ENCODE measurements around the gene COLEC12. TPM values are rescaled to one million over a fixed set of nuclear protein-coding genes. Genes with fewer than 3 reads are reported as not detected.

COLEC12 gene
- total RNA-seq, 4 donors from 2014 or later: 6.3 to 34.7 (median 19.8) TPM

DNA sequence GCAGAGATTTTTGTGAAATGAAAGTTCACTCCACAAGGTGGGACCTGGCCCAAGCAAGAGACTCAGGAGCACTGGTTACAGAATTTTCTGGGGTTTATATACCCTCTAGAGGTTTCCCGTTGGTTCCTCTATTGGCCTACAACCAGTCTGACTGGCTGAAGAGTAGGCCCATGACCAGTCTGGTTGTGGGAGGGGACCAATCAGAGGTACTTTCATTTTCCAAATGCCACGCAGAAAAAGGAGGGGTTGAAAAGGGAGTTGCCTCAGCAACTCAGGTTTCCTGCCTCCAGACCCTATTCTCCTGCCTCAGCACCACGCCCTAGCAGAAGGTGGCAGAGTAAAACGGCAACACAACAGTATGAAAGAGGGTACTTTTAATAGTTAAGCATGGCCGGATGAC lies 98.4 kb downstream of the COLEC12 start:
- intact Hi-C loops (cut with DNase I): no loop called here
- H3K4me3 ChIP-seq (replicated peaks in 1 of 3): no peak overlapping the region
- H3K9me3 ChIP-seq: no peaks in the 10 kb centered on the region
- H3K27me3 ChIP-seq: no peaks in the 10 kb centered on the region
- H3K36me3 ChIP-seq: no peaks in the 10 kb centered on the region
- H3K4me1 ChIP-seq: no peaks in the 10 kb centered on the region
- 84 to 86% methylated on average over 5 of the region's 5 CpGs for WGBS, 2 donors
- no peak for DNase-seq
- H3K27ac ChIP-seq: no peak overlapping the region
- TF ChIP-seq, protein P1, sequence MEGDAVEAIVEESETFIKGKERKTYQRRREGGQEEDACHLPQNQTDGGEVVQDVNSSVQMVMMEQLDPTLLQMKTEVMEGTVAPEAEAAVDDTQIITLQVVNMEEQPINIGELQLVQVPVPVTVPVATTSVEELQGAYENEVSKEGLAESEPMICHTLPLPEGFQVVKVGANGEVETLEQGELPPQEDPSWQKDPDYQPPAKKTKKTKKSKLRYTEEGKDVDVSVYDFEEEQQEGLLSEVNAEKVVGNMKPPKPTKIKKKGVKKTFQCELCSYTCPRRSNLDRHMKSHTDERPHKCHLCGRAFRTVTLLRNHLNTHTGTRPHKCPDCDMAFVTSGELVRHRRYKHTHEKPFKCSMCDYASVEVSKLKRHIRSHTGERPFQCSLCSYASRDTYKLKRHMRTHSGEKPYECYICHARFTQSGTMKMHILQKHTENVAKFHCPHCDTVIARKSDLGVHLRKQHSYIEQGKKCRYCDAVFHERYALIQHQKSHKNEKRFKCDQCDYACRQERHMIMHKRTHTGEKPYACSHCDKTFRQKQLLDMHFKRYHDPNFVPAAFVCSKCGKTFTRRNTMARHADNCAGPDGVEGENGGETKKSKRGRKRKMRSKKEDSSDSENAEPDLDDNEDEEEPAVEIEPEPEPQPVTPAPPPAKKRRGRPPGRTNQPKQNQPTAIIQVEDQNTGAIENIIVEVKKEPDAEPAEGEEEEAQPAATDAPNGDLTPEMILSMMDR (IDR thresholded peaks at IDR 0.05): no peak
- no peak for TF ChIP-seq POLR2A (IDR thresholded peaks at IDR 0.05)

DNA sequence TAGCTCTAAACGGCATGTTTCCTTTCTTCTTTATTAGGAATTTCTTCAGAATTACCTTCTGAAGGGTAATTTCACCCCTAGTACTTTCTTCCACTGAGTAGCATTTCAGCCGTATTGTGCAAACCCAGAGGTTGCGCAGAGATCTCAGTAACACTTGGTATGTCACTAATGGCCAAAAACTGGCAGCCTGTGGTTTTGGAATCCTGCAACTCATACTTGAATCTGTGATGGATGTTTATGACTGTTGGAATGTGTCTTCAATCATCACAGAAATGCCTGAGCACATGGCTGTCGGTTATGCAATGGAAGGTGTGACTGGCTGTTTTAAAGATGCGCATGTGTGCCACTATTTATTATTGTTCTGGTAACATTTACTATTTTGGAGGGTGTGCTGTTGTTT lies 100.0 kb downstream of the COLEC12 start:
- Histone ChIP-seq H3K4me3 (replicated peaks in 1 of 3) (no peak overlapping the region), H3K36me3 (no peaks in the 10 kb centered on the region), H3K9me3 (no peaks in the 10 kb centered on the region), H3K27ac (no peak overlapping the region), H3K27me3 (no peaks in the 10 kb centered on the region), H3K4me1 (no peaks in the 10 kb centered on the region)
- 93% methylated on average over 5 of the region's 5 CpGs for WGBS, 2 donors
- intact Hi-C loops (cut with DNase I): no loop called here
- TF ChIP-seq POLR2A (IDR thresholded peaks at IDR 0.05): no peak
- TF ChIP-seq, protein P1 (IDR thresholded peaks at IDR 0.05): no peak
- DNase-seq: no peak

GRCh38 chr18:399631-400135 lies 100.8 kb downstream of the COLEC12 start:
- peaks cover 5 to 6% of the 10 kb centered on the region in 2 donors for H3K4me1 ChIP-seq
- TF ChIP-seq POLR2A (IDR thresholded peaks at IDR 0.05): no peak
- TF ChIP-seq, protein P1 (IDR thresholded peaks at IDR 0.05): no peak
- no peak for DNase-seq
- intact Hi-C loops (cut with DNase I): no loop called here
- H3K4me3 ChIP-seq (replicated peaks in 1 of 3): no peak overlapping the region
- H3K36me3 ChIP-seq: no peaks in the 10 kb centered on the region
- no peak overlapping the region for H3K27ac ChIP-seq
- H3K9me3 ChIP-seq: no peaks in the 10 kb centered on the region
- 80 to 83% methylated on average over 10 of the region's 10 CpGs for WGBS, 2 donors
- H3K27me3 ChIP-seq: no peaks in the 10 kb centered on the region

GRCh38 chr18:398935-399630 lies 101.4 kb downstream of the COLEC12 start:
- H3K27me3 ChIP-seq: no peaks in the 10 kb centered on the region
- peaks cover 5 to 6% of the 10 kb centered on the region in 2 donors for H3K4me1 ChIP-seq
- no peak overlapping the region for H3K27ac ChIP-seq
- no peak for TF ChIP-seq POLR2A (IDR thresholded peaks at IDR 0.05)
- TF ChIP-seq, protein P1 (IDR thresholded peaks at IDR 0.05): no peak
- intact Hi-C loops (cut with DNase I): no loop called here
- no peak for DNase-seq
- no peaks in the 10 kb centered on the region for H3K9me3 ChIP-seq
- H3K36me3 ChIP-seq: no peaks in the 10 kb centered on the region
- no peak overlapping the region for H3K4me3 ChIP-seq (replicated peaks in 1 of 3)
- 60 to 69% methylated on average over 7 to 8 of the region's 8 CpGs for WGBS, 2 donors

DNA sequence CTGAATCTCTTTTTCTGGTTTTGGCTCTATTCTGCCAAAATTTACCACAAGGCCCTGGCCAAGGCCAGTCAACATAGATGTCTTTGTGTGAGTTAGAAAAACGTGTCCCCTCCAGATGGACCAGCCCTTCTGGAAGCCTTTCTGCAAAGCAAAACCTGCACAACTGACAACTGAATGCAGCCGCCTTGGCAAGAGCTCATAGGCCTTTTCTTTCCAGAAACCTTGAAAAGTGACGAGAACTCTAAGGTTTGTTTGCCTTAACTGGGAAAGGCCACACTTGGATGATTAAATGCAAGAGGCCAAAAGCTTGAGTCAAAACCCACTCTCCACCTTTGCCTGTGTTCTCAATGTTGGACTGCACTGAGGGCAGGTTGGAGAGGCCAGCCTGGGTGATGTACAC lies 103.9 kb downstream of the COLEC12 start:
- 90 to 94% methylated on average over 3 of the region's 3 CpGs for WGBS, 2 donors
- intact Hi-C loops (cut with DNase I): no loop called here
- Histone ChIP-seq H3K9me3 (no peaks in the 10 kb centered on the region), H3K4me1 (peaks cover 6 to 12% of the 10 kb centered on the region in 2 donors), H3K27me3 (no peaks in the 10 kb centered on the region), H3K27ac (no peak overlapping the region), H3K4me3 (replicated peaks in 1 of 3) (no peak overlapping the region), H3K36me3 (no peaks in the 10 kb centered on the region)
- DNase-seq: no peak
- TF ChIP-seq, protein P1 (IDR thresholded peaks at IDR 0.05): no peak
- TF ChIP-seq POLR2A (IDR thresholded peaks at IDR 0.05): no peak

All from thyroid gland (tissue), 4 donors.